H9 (cell line): Measurements from ENCODE around the gene LMLN. TPM values are rescaled to one million over a fixed set of nuclear protein-coding genes. Genes with fewer than 3 reads are reported as not detected.

Experiments used
- DNase-seq: peaks from one replicate; pipeline ENCODE4 v3.0.0-alpha.2; 2017
- H2AFZ ChIP-seq: one replicate; pipeline ENCODE4 v1.6.1; 2013; ENCODE audit warnings: mild to moderate bottlenecking, low read length, control low read depth, moderate library complexity
- H2AK5ac ChIP-seq: 2 replicates; pipeline ENCODE4 v1.6.1; 2013; ENCODE audit warnings: low read length, control low read depth, mixed read lengths; ENCODE audit not compliant: insufficient read length
- H2BK120ac ChIP-seq: one replicate; pipeline ENCODE4 v1.6.1; 2013; ENCODE audit warnings: low read depth, mild to moderate bottlenecking, low read length, control low read depth, inconsistent platforms; ENCODE audit not compliant: poor library complexity, severe bottlenecking
- H2BK12ac ChIP-seq: 2 replicates; pipeline ENCODE4 v1.6.1; 2013; ENCODE audit warnings: low read length, control low read depth, mixed read lengths, low read depth; ENCODE audit not compliant: insufficient read length
- H2BK15ac ChIP-seq: 2 replicates; pipeline ENCODE4 v1.6.1; 2013; ENCODE audit warnings: low read depth, low read length, control low read depth
- H2BK20ac ChIP-seq: one replicate; pipeline ENCODE4 v1.6.1; 2013; ENCODE audit warnings: low read depth, mild to moderate bottlenecking, low read length, control low read depth, inconsistent platforms; ENCODE audit not compliant: poor library complexity, severe bottlenecking
- H2BK5ac ChIP-seq: 2 replicates; pipeline ENCODE4 v1.6.1; 2013; ENCODE audit warnings: low read length, control low read depth, mixed read lengths; ENCODE audit not compliant: insufficient read length
- H3K14ac ChIP-seq: 2 replicates; pipeline ENCODE4 v1.6.1; 2013; ENCODE audit warnings: low read length, control low read depth; ENCODE audit not compliant: insufficient read depth
- H3K18ac ChIP-seq: 2 replicates; pipeline ENCODE4 v1.6.1; 2013; ENCODE audit warnings: low read depth, mild to moderate bottlenecking, mixed read lengths, low read length, control low read depth; ENCODE audit not compliant: insufficient read length
- H3K23ac ChIP-seq: 2 replicates; pipeline ENCODE4 v1.6.1; 2013; ENCODE audit warnings: low read length, control low read depth, mixed read lengths, low read depth; ENCODE audit not compliant: insufficient read length
- H3K23me2 ChIP-seq: 2 replicates; pipeline ENCODE4 v1.6.1; 2013; ENCODE audit warnings: low read depth, mild to moderate bottlenecking, mixed read lengths, low read length, control low read depth; ENCODE audit not compliant: insufficient read length, poor library complexity, severe bottlenecking
- H3K27ac ChIP-seq: 2 replicates; pipeline ENCODE4 v1.5.1; 2013; ENCODE audit warnings: low read length, control low read depth, mixed read lengths, low read depth; ENCODE audit not compliant: insufficient read length
- H3K27me3 ChIP-seq: 2 replicates; pipeline ENCODE4 v1.6.1; 2013; ENCODE audit warnings: low read length, control low read depth, inconsistent platforms; ENCODE audit not compliant: insufficient read depth
- H3K4ac ChIP-seq: 2 replicates; pipeline ENCODE4 v1.6.1; 2013; ENCODE audit warnings: low read depth, mild to moderate bottlenecking, control low read depth, inconsistent platforms, low read length, moderate library complexity
- H3K4me1 ChIP-seq: 2 replicates; pipeline ENCODE4 v1.6.1; 2013; ENCODE audit warnings: low read length, control low read depth, inconsistent platforms; ENCODE audit not compliant: insufficient read depth
- H3K4me2 ChIP-seq: 2 replicates; pipeline ENCODE4 v1.6.1; 2013; ENCODE audit warnings: low read length, control low read depth, mixed read lengths; ENCODE audit not compliant: insufficient read length, insufficient read depth
- H3K56ac ChIP-seq: 2 replicates; pipeline ENCODE4 v1.6.1; 2013; ENCODE audit warnings: low read depth, mild to moderate bottlenecking, mixed read lengths, low read length, control low read depth; ENCODE audit not compliant: insufficient read length
- H3K79me1 ChIP-seq: 2 replicates; pipeline ENCODE4 v1.6.1; 2013; ENCODE audit warnings: low read depth, mild to moderate bottlenecking, moderate library complexity, low read length, control low read depth, inconsistent platforms; ENCODE audit not compliant: insufficient read depth, poor library complexity, severe bottlenecking
- H3K79me2 ChIP-seq: 2 replicates; pipeline ENCODE4 v1.6.1; 2013; ENCODE audit warnings: low read length, control low read depth, inconsistent platforms; ENCODE audit not compliant: insufficient read depth
- H3K9ac ChIP-seq: 2 replicates; pipeline ENCODE4 v1.6.1; 2013; ENCODE audit warnings: low read length, control low read depth, mixed read lengths; ENCODE audit not compliant: insufficient read length; ENCODE audit errors: extremely low read depth
- H3K9me3 ChIP-seq: one replicate; pipeline ENCODE4 v1.6.1; 2013; ENCODE audit warnings: low read depth, low read length, inconsistent platforms; ENCODE audit not compliant: control insufficient read depth
- H3T11ph ChIP-seq: one replicate; pipeline ENCODE4 v1.6.1; 2013; ENCODE audit warnings: mild to moderate bottlenecking, low read length, control low read depth, inconsistent platforms
- H4K20me1 ChIP-seq: one replicate; pipeline ENCODE4 v1.6.1; 2013; ENCODE audit not compliant: control insufficient read depth, insufficient read length, insufficient read depth
- H4K5ac ChIP-seq: 2 replicates; pipeline ENCODE4 v1.6.1; 2013; ENCODE audit warnings: low read depth, mild to moderate bottlenecking, mixed read lengths, low read length, control low read depth; ENCODE audit not compliant: insufficient read length
- H4K8ac ChIP-seq: replicated peaks from 2 replicates; pipeline ENCODE4 v1.6.1; 2013; ENCODE audit warnings: low read length, control low read depth, mixed read lengths, low read depth; ENCODE audit not compliant: insufficient read length
- H4K91ac ChIP-seq: 2 replicates; pipeline ENCODE4 v1.6.1; 2013; ENCODE audit warnings: low read depth, mild to moderate bottlenecking, moderate library complexity, mixed read lengths, low read length, control low read depth; ENCODE audit not compliant: insufficient read length
- H3K27ac Mint-ChIP-seq, 3 experiments: 2 replicates in 2 of 3; 3 replicates in 1 of 3; pipeline ENCODE4 v1.8.0; 2020 to 2021; ENCODE audit warnings: mixed read lengths in 3 of 3, mild to moderate bottlenecking in 1 of 3, moderate library complexity in 1 of 3
- H3K27me3 Mint-ChIP-seq: 2 replicates; pipeline ENCODE4 v1.8.0; 2021; ENCODE audit warnings: low read depth, mild to moderate bottlenecking, moderate library complexity, mixed read lengths
- H3K36me3 Mint-ChIP-seq, 3 experiments: 2 replicates in 2 of 3; 3 replicates in 1 of 3; pipeline ENCODE4 v1.8.0; 2020 to 2021; ENCODE audit warnings: low read depth in 3 of 3, mixed read lengths in 3 of 3; ENCODE audit not compliant: insufficient read depth in 1 of 3
- H3K4me1 Mint-ChIP-seq, 2 experiments: 2 replicates each; pipeline ENCODE4 v1.8.0; 2020; ENCODE audit warnings: mixed read lengths in 2 of 2
- H3K4me3 Mint-ChIP-seq, 2 experiments: 2 replicates in 1 of 2; 3 replicates in 1 of 2; pipeline ENCODE4 v1.8.0; 2020 to 2021; ENCODE audit warnings: mild to moderate bottlenecking in 2 of 2, mixed read lengths in 2 of 2, moderate library complexity in 1 of 2
- H3K9me3 Mint-ChIP-seq, 2 experiments: 2 replicates in 1 of 2; 3 replicates in 1 of 2; pipeline ENCODE4 v1.8.0; 2020; ENCODE audit warnings: mild to moderate bottlenecking in 2 of 2, mixed read lengths in 2 of 2, moderate library complexity in 1 of 2
- WGBS: extraction: QIAGEN DNeasy Blood & Tissue Kit; methylation state at CpG from one replicate; pipeline ENCODE4 v1.1.7; 2013; ENCODE audit warnings: missing lambda C conversion rate, low lambda C conversion rate, mixed read lengths; ENCODE audit not compliant: insufficient read length; ENCODE audit errors: extremely low coverage; 5-methylcytosine and 5-hydroxymethylcytosine counted together
- total RNA-seq: library from RNA; stranded (reverse); gene quantifications from 2 replicates; pipeline ENCODE4 v1.2.1, GENCODE V29; 2021
- TF ChIP-seq, protein P1 (sequence below): fragments of 200-600 bp; sonication (generic); conservative IDR thresholded peaks from 3 replicates; pipeline ENCODE4 v1.8.0; 2021; ENCODE audit warnings: antibody characterized with exemption, mild to moderate bottlenecking

Gene LMLN
- total RNA-seq, 1 experiment from 2014 or later, result 3.8 TPM

DNA sequence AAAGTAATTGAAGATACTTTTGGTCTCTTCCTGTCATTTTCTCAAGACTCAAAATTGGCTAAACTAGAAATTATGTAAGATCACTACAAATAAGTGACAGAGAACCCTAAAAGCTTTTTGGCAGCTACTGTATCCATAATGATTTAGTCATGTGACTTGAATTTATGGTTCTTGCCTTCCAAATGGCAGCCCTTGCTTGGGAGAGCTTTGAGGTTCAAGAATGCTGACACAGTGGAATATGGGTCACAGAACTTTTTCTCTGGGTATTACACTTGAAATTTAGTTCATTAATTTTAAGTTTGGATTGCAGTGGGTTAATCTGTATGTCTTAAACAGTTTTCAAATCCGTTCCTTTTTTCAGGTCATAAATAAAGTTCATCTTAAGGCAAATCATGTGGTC lies 14.0 kb downstream of the LMLN start:
- Mint-ChIP-seq H3K4me3 (no peak overlapping the region), H3K4me1 (0 out of 4 replicates have a peak, but pooled peaks cover 0 to 2% of the 10 kb centered on the region in 2 experiments), H3K27ac (no peak overlapping the region), H3K27me3 (no peaks in the 10 kb centered on the region; the same call in 1 of the 2 replicates), H3K36me3 (peaks cover 6 to 14% (median 10%) of the 10 kb centered on the region in 3 experiments), H3K9me3 (peaks cover 18 to 31% of the 10 kb centered on the region in 2 experiments)
- H4K8ac ChIP-seq, result no peak overlapping the region
- no peak overlapping the region for H3K18ac ChIP-seq
- no peaks in the 10 kb centered on the region for H3K79me2 ChIP-seq
- H3K9ac ChIP-seq, result no peak overlapping the region
- no peak overlapping the region for H3K27ac ChIP-seq
- no peaks in the 10 kb centered on the region for H3K9me3 ChIP-seq
- no CpG with 5 or more reads among the region's 1 CpG for WGBS
- H2BK20ac ChIP-seq, result no peak overlapping the region
- TF ChIP-seq, protein P1, sequence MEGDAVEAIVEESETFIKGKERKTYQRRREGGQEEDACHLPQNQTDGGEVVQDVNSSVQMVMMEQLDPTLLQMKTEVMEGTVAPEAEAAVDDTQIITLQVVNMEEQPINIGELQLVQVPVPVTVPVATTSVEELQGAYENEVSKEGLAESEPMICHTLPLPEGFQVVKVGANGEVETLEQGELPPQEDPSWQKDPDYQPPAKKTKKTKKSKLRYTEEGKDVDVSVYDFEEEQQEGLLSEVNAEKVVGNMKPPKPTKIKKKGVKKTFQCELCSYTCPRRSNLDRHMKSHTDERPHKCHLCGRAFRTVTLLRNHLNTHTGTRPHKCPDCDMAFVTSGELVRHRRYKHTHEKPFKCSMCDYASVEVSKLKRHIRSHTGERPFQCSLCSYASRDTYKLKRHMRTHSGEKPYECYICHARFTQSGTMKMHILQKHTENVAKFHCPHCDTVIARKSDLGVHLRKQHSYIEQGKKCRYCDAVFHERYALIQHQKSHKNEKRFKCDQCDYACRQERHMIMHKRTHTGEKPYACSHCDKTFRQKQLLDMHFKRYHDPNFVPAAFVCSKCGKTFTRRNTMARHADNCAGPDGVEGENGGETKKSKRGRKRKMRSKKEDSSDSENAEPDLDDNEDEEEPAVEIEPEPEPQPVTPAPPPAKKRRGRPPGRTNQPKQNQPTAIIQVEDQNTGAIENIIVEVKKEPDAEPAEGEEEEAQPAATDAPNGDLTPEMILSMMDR, result no peak
- H3T11ph ChIP-seq, result no peak overlapping the region
- no peak overlapping the region for H3K56ac ChIP-seq
- H2BK120ac ChIP-seq, result no peak overlapping the region
- no peak overlapping the region for H4K5ac ChIP-seq
- H4K91ac ChIP-seq, result no peak overlapping the region
- H3K4me1 ChIP-seq, result no peaks in the 10 kb centered on the region
- DNase-seq, result no peak
- H3K4me2 ChIP-seq, result no peak overlapping the region
- no peaks in the 10 kb centered on the region for H3K27me3 ChIP-seq
- H2AFZ ChIP-seq, result no peak overlapping the region
- no peaks in the 10 kb centered on the region for H3K23me2 ChIP-seq
- no peak overlapping the region for H2BK5ac ChIP-seq
- no peak overlapping the region for H3K4ac ChIP-seq
- H2BK15ac ChIP-seq, result no peak overlapping the region
- H3K79me1 ChIP-seq, result no peaks in the 10 kb centered on the region
- H2BK12ac ChIP-seq, result no peak overlapping the region
- no peak overlapping the region for H2AK5ac ChIP-seq
- H3K23ac ChIP-seq, result no peak overlapping the region
- H3K14ac ChIP-seq, result no peak overlapping the region
- no peaks in the 10 kb centered on the region for H4K20me1 ChIP-seq
